GM12864 (cell line): ENCODE data around the gene MVB12B.

Experiments used
- DNase-seq: peaks from one replicate; pipeline ENCODE4 v3.0.0-alpha.2; 2011; ENCODE audit warnings: low read depth
- H3K4me3 ChIP-seq: 2 replicates; pipeline ENCODE4 v1.5.1; 2011; ENCODE audit warnings: mild to moderate bottlenecking, low read depth, low read length, control low read depth
- TF ChIP-seq, protein P1 (sequence below): IDR thresholded peaks from 2 replicates; pipeline ENCODE4 v1.5.1; 2011; ENCODE audit warnings: low read depth, mild to moderate bottlenecking, moderate library complexity, low read length, control low read depth, inconsistent platforms; ENCODE audit errors: missing control alignments

MVB12B gene

DNA sequence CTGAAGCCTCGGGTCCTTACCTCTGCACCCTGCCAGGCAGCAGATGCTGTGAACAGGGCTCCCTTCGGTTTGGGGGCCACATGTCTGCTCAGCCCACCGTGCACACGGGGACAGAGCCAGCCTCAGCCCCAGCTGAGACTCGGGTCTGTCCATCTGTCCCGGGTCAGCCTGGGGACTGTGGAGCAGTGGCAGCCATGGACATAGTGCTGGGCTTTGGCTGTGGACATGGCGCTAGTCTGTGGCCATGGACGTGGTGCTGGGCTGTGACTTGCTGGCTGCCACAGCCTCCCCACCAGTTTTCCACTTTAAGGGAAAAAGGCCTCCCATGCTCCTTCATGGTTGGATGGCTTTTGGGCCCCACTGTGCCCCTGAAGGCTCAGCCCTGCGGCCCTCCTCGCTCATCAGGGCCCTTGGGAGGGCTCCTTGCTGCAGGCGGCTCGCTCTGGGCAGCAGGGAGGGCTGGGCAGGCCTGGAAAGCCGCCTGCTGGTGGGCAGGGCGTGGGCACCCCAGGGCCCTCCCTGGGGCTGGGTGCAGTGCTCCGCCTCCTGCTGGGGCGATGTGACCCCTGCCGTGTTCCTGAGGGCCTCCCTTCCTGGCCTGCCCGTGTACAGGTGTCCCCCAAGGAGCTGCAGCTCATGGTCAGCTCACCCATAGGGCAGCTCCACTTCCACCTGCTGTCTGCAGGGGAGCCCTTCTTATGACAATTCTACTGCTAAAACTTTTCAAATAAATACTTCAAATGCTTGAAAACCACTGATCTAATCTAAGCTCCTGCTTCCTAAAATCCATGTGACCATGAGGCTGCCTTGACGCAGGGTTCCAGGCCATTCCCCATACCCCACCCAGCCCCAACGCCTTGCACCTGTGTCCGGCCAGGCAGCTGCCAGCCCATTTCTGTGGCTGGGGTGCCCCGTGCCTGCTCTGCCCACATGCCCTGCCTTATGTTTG lies 175.0 kb downstream of the MVB12B start:
- TF ChIP-seq, protein P1, sequence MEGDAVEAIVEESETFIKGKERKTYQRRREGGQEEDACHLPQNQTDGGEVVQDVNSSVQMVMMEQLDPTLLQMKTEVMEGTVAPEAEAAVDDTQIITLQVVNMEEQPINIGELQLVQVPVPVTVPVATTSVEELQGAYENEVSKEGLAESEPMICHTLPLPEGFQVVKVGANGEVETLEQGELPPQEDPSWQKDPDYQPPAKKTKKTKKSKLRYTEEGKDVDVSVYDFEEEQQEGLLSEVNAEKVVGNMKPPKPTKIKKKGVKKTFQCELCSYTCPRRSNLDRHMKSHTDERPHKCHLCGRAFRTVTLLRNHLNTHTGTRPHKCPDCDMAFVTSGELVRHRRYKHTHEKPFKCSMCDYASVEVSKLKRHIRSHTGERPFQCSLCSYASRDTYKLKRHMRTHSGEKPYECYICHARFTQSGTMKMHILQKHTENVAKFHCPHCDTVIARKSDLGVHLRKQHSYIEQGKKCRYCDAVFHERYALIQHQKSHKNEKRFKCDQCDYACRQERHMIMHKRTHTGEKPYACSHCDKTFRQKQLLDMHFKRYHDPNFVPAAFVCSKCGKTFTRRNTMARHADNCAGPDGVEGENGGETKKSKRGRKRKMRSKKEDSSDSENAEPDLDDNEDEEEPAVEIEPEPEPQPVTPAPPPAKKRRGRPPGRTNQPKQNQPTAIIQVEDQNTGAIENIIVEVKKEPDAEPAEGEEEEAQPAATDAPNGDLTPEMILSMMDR = no peak
- no peak overlapping the region for H3K4me3 ChIP-seq
- DNase-seq = no peak

DNA sequence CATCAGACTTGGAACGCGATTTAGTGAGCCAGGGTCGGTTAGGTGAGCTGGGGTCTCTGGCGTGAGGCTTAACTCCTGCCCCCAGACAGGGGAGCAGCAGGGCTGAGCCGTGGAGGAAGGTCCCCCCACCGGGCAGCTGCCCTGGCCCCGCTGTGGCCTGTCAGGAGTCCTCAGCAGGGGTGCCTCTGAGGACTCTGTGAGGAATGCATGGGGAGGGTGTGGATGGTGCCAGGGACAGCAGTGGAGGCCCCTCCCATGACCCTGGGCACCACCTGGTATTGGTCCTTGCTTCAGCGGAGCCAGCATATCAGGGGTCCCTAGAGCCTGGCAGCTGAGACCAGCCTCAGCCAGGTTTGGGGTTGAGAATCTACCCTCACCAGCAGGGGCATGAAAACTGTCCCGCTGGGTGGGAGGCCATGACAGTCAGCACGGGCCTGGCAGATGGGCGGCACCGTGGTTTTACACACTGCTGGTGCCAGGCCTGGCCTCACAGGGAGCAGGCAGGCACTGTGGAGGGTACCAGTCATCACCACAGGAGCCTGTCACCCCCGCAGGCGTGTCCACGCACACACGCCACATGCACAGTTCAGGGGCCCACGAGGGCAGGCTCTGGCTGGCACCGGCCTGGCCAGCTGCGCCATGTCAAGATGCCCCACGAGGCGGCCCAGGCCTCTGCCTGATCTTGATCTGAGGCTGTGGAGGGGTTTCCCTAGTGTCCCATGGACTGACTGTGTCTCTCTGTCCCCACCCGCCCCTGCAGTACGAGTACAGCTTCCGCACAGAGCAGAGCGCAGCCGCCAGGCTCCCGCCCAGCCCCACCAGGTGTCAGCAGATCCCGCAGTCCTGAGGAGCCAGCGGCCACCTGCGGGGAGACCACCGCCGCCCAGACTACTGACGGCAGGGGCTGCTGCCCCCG lies 176.0 kb downstream of the MVB12B start:
- no peak for DNase-seq

DNA sequence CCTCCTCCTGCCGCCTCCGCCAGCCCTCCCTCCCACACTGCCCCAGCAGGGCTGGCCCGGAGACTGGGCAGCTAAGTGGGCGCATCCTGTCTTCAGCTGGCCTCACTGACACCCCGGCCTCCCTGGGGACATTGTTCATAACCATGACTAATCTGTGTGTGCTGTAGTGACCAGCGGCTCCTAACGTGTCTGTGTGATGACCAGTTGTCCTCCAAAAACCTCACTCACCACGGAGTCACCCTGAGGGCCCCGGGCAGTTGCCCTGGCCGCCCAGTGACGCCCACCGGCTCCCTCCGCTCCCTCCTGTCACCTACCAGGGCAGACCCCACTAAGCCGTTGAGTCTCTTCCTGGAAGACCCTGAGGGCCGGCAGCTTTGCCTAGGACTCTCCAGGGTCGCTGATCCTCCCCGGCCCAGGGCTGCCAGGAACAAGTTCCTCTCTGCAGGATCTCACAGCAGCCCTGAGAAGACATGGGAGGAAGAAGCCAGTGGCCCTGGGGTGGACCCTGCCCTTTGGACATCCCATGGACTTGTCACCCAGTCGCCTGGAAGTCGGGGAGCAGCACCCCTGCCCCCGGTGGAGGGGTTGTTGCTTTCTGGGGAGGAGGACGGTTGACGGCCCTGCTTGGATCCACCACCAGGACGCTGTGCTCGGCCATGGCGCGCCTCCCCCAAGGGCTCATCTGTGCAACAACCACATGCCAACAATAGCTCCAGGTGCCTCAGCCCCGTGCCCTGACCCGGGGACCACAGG lies 176.9 kb downstream of the MVB12B start:
- no peak for DNase-seq
- no peak overlapping the region for H3K4me3 ChIP-seq
- TF ChIP-seq, protein P1 = no peak

More for the DNA sequence above, 176.0 kb downstream of the MVB12B start:
- TF ChIP-seq, protein P1 = no peak
- no peak overlapping the region for H3K4me3 ChIP-seq

DNA sequence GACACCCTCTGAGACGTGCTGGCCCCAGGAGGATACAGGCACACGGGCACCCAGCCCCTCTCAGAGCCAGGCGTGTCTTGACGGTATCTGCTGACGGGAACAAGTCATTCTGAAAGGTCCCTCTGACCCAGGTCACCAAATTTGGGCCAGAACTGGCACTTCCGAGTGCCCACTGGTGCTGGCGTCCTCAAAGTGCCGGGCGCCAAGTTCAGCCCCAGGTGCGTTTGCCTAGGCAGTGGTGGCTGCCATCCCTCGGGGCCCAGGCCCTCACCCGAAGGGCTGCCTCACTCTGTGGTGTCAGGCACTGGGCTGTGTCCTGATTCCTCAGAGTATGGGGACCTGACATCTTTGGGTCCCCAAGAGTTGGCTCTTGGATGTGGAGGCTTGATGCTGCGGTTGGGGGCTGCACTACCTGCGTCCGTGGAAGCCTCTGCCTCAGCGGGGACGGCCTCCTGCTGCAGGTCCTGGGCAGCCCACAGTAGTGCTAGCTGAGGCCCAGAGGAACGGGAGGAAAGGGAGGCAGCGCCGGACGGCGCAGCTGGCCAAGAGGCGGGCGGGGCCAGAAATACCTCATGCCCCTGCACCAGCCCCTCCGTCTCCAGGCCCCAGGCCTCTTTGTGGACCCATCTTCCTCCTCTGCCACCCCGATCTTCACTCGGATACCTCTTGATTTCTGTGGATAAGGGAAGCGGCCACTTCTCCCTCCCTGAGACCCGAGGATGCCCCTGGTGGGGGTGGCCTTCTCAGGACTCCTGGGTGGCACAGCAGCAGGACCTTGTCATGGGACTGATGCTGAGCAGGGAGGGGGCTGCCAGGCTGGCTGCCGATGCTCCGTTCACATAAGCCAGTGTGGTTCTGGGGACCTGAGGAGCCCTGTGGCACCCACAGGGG lies 177.7 kb downstream of the MVB12B start:
- H3K4me3 ChIP-seq = no peak overlapping the region
- TF ChIP-seq, protein P1 = no peak

DNA sequence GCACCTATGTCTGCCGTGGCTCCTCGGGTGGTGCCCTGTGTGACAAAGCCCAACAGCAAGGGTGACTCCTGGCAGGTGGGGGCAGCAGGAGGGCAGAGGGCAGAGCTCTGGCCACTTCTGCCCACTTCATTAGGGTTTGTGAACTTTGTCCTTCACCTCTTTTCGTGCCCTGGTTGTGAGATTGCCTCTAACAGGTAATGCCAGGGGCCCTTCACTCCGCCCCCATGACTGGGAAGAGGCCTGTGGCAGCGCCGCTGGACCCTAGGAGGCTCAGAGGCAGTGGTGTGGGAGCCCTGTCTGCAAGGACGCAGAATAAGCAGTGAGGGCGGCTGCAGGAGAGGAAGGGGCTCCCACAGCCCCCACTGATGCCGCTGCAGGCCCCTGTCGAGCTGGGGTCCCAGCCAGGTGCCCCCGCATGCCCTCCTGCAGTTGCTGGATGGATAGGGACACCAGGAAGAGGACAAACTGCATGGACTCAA lies 178.4 kb downstream of the MVB12B start:
- TF ChIP-seq, protein P1 = no peak
- DNase-seq = no peak
- H3K4me3 ChIP-seq = no peak overlapping the region

More for the DNA sequence above, 177.7 kb downstream of the MVB12B start:
- DNase-seq = no peak
